ENCODE measurements around the gene ETHE1. TPM values are rescaled to one million over a fixed set of nuclear protein-coding genes. Genes with fewer than 3 reads are reported as not detected.

The ETHE1 gene
- total RNA-seq, 1 experiment from 2014 or later, result 8.8 TPM

GRCh38 chr19:43506629-43507028 is 20.4 kb downstream of the ETHE1 start:
- Histone ChIP-seq H3K4me3 (ENCODE audit: low read depth, low read length, poor library complexity, severe bottlenecking) (no peak overlapping the region), H3K27ac (ENCODE audit: low read depth, low read length, poor library complexity, severe bottlenecking) (no peak overlapping the region), H3K36me3 (ENCODE audit: insufficient read depth, low read length, poor library complexity, severe bottlenecking) (peaks cover 5% of the 10 kb centered on the region), H3K27me3 (replicated peaks; ENCODE audit: insufficient read depth, low read depth, low read length, poor library complexity) (no peaks in the 10 kb centered on the region), H3K9me3 (ENCODE audit: low read depth, low read length, poor library complexity, severe bottlenecking) (no peaks in the 10 kb centered on the region), H3K4me1 (ENCODE audit: insufficient read depth, low read length, poor library complexity, severe bottlenecking) (peaks cover 5% of the 10 kb centered on the region)
- POLR2A ChIA-PET (ENCODE audit: low non-redundant PET), result no interaction called here
- no TSS peak for BruUV-seq (replicated peaks)
- DNase-seq (ENCODE audit: low spot score), result no peak
- intact Hi-C loops (cut with micrococcal nuclease; ENCODE audit: unreplicated experiment), result no loop called here
- TF ChIP-seq, protein P1, sequence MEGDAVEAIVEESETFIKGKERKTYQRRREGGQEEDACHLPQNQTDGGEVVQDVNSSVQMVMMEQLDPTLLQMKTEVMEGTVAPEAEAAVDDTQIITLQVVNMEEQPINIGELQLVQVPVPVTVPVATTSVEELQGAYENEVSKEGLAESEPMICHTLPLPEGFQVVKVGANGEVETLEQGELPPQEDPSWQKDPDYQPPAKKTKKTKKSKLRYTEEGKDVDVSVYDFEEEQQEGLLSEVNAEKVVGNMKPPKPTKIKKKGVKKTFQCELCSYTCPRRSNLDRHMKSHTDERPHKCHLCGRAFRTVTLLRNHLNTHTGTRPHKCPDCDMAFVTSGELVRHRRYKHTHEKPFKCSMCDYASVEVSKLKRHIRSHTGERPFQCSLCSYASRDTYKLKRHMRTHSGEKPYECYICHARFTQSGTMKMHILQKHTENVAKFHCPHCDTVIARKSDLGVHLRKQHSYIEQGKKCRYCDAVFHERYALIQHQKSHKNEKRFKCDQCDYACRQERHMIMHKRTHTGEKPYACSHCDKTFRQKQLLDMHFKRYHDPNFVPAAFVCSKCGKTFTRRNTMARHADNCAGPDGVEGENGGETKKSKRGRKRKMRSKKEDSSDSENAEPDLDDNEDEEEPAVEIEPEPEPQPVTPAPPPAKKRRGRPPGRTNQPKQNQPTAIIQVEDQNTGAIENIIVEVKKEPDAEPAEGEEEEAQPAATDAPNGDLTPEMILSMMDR (conservative IDR thresholded peaks at IDR 0.05; ENCODE audit: low read depth, low read length), result no peak
- no peak for TF ChIP-seq EZH2 (IDR thresholded peaks at IDR 0.05; ENCODE audit: borderline replicate concordance, low read depth, low read length, poor library complexity, severe bottlenecking)
- CTCF ChIA-PET, result no interaction called here

- H3K9me3 ChIP-seq (ENCODE audit: low read depth, low read length, poor library complexity, severe bottlenecking), result no peaks in the 10 kb centered on the region
- H3K27me3 ChIP-seq (replicated peaks; ENCODE audit: insufficient read depth, low read depth, low read length, poor library complexity), result no peaks in the 10 kb centered on the region
- ChIA-PET CTCF (interaction anchor here (2.6 kb wide), 1 partner anchor 14 kb away, joined by 10 read pairs; no protein-coding TSS in a partner anchor), POLR2A (ENCODE audit: low non-redundant PET) (no interaction called here)
- no peak for TF ChIP-seq EZH2 (IDR thresholded peaks at IDR 0.05; ENCODE audit: borderline replicate concordance, low read depth, low read length, poor library complexity, severe bottlenecking)
- TF ChIP-seq, protein P1 (conservative IDR thresholded peaks at IDR 0.05; ENCODE audit: low read depth, low read length), result no peak
- H3K36me3 ChIP-seq (ENCODE audit: insufficient read depth, low read length, poor library complexity, severe bottlenecking), result peaks cover 5% of the 10 kb centered on the region
- intact Hi-C loops (cut with micrococcal nuclease; ENCODE audit: unreplicated experiment), result no loop called here
- no peak overlapping the region for H3K4me3 ChIP-seq (ENCODE audit: low read depth, low read length, poor library complexity, severe bottlenecking)
- H3K27ac ChIP-seq (ENCODE audit: low read depth, low read length, poor library complexity, severe bottlenecking), result no peak overlapping the region
- BruUV-seq (replicated peaks), result no TSS peak
- no peak for DNase-seq (ENCODE audit: low spot score)
- peaks cover 5% of the 10 kb centered on the region for H3K4me1 ChIP-seq (ENCODE audit: insufficient read depth, low read length, poor library complexity, severe bottlenecking)
Measured at GRCh38 chr19:43505941-43506340, 21.1 kb downstream of the ETHE1 start.

- POLR2A ChIA-PET (ENCODE audit: low non-redundant PET), result interaction anchor here (0.6 kb wide), 1 partner anchor 138 kb away, joined by 3 read pairs; no protein-coding TSS in a partner anchor
Measured at GRCh38 chr19:43505186-43505456, 21.9 kb downstream of the ETHE1 start.

More at GRCh38 chr19:43505186-43505456, 21.9 kb downstream of the ETHE1 start:
- intact Hi-C loops (cut with micrococcal nuclease; ENCODE audit: unreplicated experiment), result no loop called here
- CTCF ChIA-PET, result interaction anchor here (2.6 kb wide), 1 partner anchor 14 kb away, joined by 10 read pairs; no protein-coding TSS in a partner anchor
- DNase-seq (ENCODE audit: low spot score), result no peak
- no peak for TF ChIP-seq EZH2 (IDR thresholded peaks at IDR 0.05; ENCODE audit: borderline replicate concordance, low read depth, low read length, poor library complexity, severe bottlenecking)
- TF ChIP-seq, protein P1 (conservative IDR thresholded peaks at IDR 0.05; ENCODE audit: low read depth, low read length), result no peak
- Histone ChIP-seq H3K4me3 (ENCODE audit: low read depth, low read length, poor library complexity, severe bottlenecking) (no peak overlapping the region), H3K4me1 (ENCODE audit: insufficient read depth, low read length, poor library complexity, severe bottlenecking) (peaks cover 5% of the 10 kb centered on the region), H3K9me3 (ENCODE audit: low read depth, low read length, poor library complexity, severe bottlenecking) (no peaks in the 10 kb centered on the region), H3K27ac (ENCODE audit: low read depth, low read length, poor library complexity, severe bottlenecking) (no peak overlapping the region), H3K36me3 (ENCODE audit: insufficient read depth, low read length, poor library complexity, severe bottlenecking) (peaks cover 5% of the 10 kb centered on the region), H3K27me3 (replicated peaks; ENCODE audit: insufficient read depth, low read depth, low read length, poor library complexity) (no peaks in the 10 kb centered on the region)
- BruUV-seq (replicated peaks), result no TSS peak
